HG02610 (cell line): ENCODE results near the gene PLCL1.

Experiments
- ATAC-seq: cut with Tn5 transposase; IDR thresholded peaks from one replicate; pipeline ENCODE4 v1.9.1; 2021; ENCODE audit warnings: mild to moderate bottlenecking, moderate library complexity; ENCODE audit not compliant: unreplicated experiment

Gene PLCL1

GRCh38 chr2:197920592-197921201 lies 116.3 kb downstream of the PLCL1 start:
- no peak for ATAC-seq

GRCh38 chr2:197924483-197924882 lies 120.1 kb downstream of the PLCL1 start:
- no peak for ATAC-seq

- no peak for ATAC-seq
Measured at GRCh38 chr2:197925204-197925603, 120.8 kb downstream of the PLCL1 start.

- ATAC-seq, result no peak
Measured at GRCh38 chr2:197925976-197926375, 121.6 kb downstream of the PLCL1 start.

- no peak for ATAC-seq
Measured at GRCh38 chr2:197926673-197927072, 122.3 kb downstream of the PLCL1 start.

- ATAC-seq, result no peak
Measured at GRCh38 chr2:197927994-197928393, 123.6 kb downstream of the PLCL1 start.

- no peak for ATAC-seq
Measured at GRCh38 chr2:197929008-197929885, 124.9 kb downstream of the PLCL1 start.

GRCh38 chr2:197929886-197930227 lies 125.5 kb downstream of the PLCL1 start:
- ATAC-seq, result no peak

- ATAC-seq, result no peak
Measured at GRCh38 chr2:197930570-197931278, 126.3 kb downstream of the PLCL1 start.

- ATAC-seq, result peak; percentile 84
Measured at GRCh38 chr2:197931661-197932312, 127.4 kb downstream of the PLCL1 start.

- ATAC-seq, result no peak
Measured at GRCh38 chr2:197932374-197932773, 128.0 kb downstream of the PLCL1 start.

GRCh38 chr2:197934261-197934933 lies 130.0 kb downstream of the PLCL1 start:
- no peak for ATAC-seq

GRCh38 chr2:197934934-197935289 lies 130.5 kb downstream of the PLCL1 start:
- ATAC-seq, result no peak

GRCh38 chr2:197937814-197938213 lies 133.4 kb downstream of the PLCL1 start:
- ATAC-seq, result no peak

GRCh38 chr2:197938555-197938954 lies 134.2 kb downstream of the PLCL1 start:
- no peak for ATAC-seq

GRCh38 chr2:197939787-197940186 lies 135.4 kb downstream of the PLCL1 start:
- ATAC-seq, result no peak

- ATAC-seq, result no peak
Measured at GRCh38 chr2:197940382-197940781, 136.0 kb downstream of the PLCL1 start.

- ATAC-seq, result no peak
Measured at GRCh38 chr2:197941715-197942114, 137.3 kb downstream of the PLCL1 start.

GRCh38 chr2:197943731-197944130 lies 139.3 kb downstream of the PLCL1 start:
- no peak for ATAC-seq

- ATAC-seq, result no peak
Measured at GRCh38 chr2:197944416-197945096, 140.2 kb downstream of the PLCL1 start.
